Sigmoid colon (tissue), 7 donors: ENCODE results near the gene EXOC6B. TPM values are rescaled to one million over a fixed set of nuclear protein-coding genes. Genes with fewer than 3 reads are reported as not detected.

Experiments
- DNase-seq: peaks from one replicate; pipeline ENCODE4 v3.0.0-alpha.2; 2019
- H3K27ac ChIP-seq, 4 donors: fragments of 200-600 bp; sonication (generic); one replicate each; pipeline ENCODE4 v1.5.1; 2016 to 2019; ENCODE audit warnings: mild to moderate bottlenecking in 1 of 4
- H3K27me3 ChIP-seq, 3 donors: fragments of 200-600 bp; sonication (generic); one replicate each; pipeline ENCODE4 v1.5.1; 2019; ENCODE audit warnings: mild to moderate bottlenecking in 1 of 3
- H3K36me3 ChIP-seq, 4 donors: fragments of 200-600 bp; sonication (generic); one replicate each; pipeline ENCODE4 v1.5.1; 2016 to 2019
- H3K4me1 ChIP-seq, 4 donors: fragments of 200-600 bp; sonication (generic); one replicate each; pipeline ENCODE4 v1.5.1; 2017 to 2019
- H3K4me3 ChIP-seq, 4 donors: fragments of 200-600 bp; sonication (generic); one replicate each; pipeline ENCODE4 v1.5.1; 2017 to 2019; ENCODE audit warnings: mild to moderate bottlenecking in 2 of 4, moderate library complexity in 1 of 4
- H3K9me3 ChIP-seq, 4 donors: fragments of 200-600 bp in 3 of 4; sonication (generic) in 3 of 4; one replicate each; pipeline versions ENCODE4 v1.5.1 to v1.6.1; 2013 to 2019
- CTCF ChIP-seq, 4 experiments: fragments of 450-650 bp in 3 of 4; fragments of 200-600 bp in 1 of 4; IDR thresholded peaks; one replicate each; pipeline ENCODE4 v1.5.1; 2016 to 2019; ENCODE audit warnings: antibody characterized with exemption in 4 of 4, mild to moderate bottlenecking in 3 of 4, moderate library complexity in 2 of 4
- EP300 ChIP-seq, 4 donors: sonication (generic); formaldehyde crosslinking; IDR thresholded peaks; one replicate each; pipeline ENCODE4 v1.6.1; 2017; ENCODE audit warnings: antibody characterized with exemption in 4 of 4
- POLR2A ChIP-seq, 2 donors: fragments of 450-650 bp; IDR thresholded peaks; one replicate each; pipeline ENCODE4 v1.6.1; 2016; ENCODE audit warnings: antibody characterized with exemption in 2 of 2, mild to moderate bottlenecking in 2 of 2, moderate library complexity in 2 of 2
- POLR2AphosphoS5 ChIP-seq, 4 donors: sonication (generic); formaldehyde crosslinking; IDR thresholded peaks; one replicate each; pipeline ENCODE4 v1.6.1; 2017; ENCODE audit warnings: antibody characterized with exemption in 4 of 4
- WGBS, 2 donors: extraction: QIAGEN DNeasy Blood & Tissue Kit; methylation state at CpG; one replicate each; pipeline ENCODE4 v1.1.7; 2013; 5-methylcytosine and 5-hydroxymethylcytosine counted together
- intact Hi-C: fragments of 100-400 bp; cut with DNase I; formaldehyde crosslinking; loops from one replicate; pipeline ENCODE4 v1.15.1; 2023
- polyA plus RNA-seq, 3 donors: library from polyadenylated mRNA; stranded (reverse); fragments of 200-250 nt; gene quantifications; one replicate each; pipeline ENCODE4 v1.2.3, GENCODE V29; 2013
- total RNA-seq, 4 donors: library from RNA; depleted of rRNA; stranded (reverse); fragments of >200 nt; gene quantifications; one replicate each; pipeline ENCODE4 v1.1.0, GENCODE V29; 2016
- donor health status: healthy with polysubstance abuse.
- donor health status: Bipolar disorder and iron deficiency.
- donor health status: healthy.

The EXOC6B gene
- total and polyA plus RNA-seq, 7 donors = 5.0 to 46.1 (median 25.3) TPM

- peaks cover 0 to 3% (median 0%) of the 10 kb centered on the region in 3 donors for H3K27me3 ChIP-seq
- H3K27ac ChIP-seq = no peak overlapping the region
- 64 to 67% methylated on average over 2 of the region's 2 CpGs for WGBS, 2 donors
- intact Hi-C loops = no loop called here
- no peak for DNase-seq
- TF ChIP-seq POLR2A (IDR thresholded peaks at IDR 0.05) (no peak), POLR2AphosphoS5 (IDR thresholded peaks at IDR 0.05) (no peak), CTCF (IDR thresholded peaks at IDR 0.05) (no peak), EP300 (IDR thresholded peaks at IDR 0.05) (no peak)
- no peaks in the 10 kb centered on the region for H3K9me3 ChIP-seq
- no peaks in the 10 kb centered on the region for H3K4me1 ChIP-seq
- H3K4me3 ChIP-seq = no peak overlapping the region
- no peaks in the 10 kb centered on the region for H3K36me3 ChIP-seq
These were observed 17.5 kb upstream of the EXOC6B start for GRCh38 chr2:72843301-72843700.

- no peaks in the 10 kb centered on the region for H3K36me3 ChIP-seq
- TF ChIP-seq CTCF (IDR thresholded peaks at IDR 0.05) (no peak), EP300 (IDR thresholded peaks at IDR 0.05) (no peak), POLR2AphosphoS5 (IDR thresholded peaks at IDR 0.05) (no peak), POLR2A (IDR thresholded peaks at IDR 0.05) (no peak)
- no peak overlapping the region for H3K4me3 ChIP-seq
- H3K27me3 ChIP-seq = peaks cover 0 to 3% (median 0%) of the 10 kb centered on the region in 3 donors
- H3K4me1 ChIP-seq = no peaks in the 10 kb centered on the region
- no peaks in the 10 kb centered on the region for H3K9me3 ChIP-seq
- intact Hi-C loops = no loop called here
- H3K27ac ChIP-seq = no peak overlapping the region
- DNase-seq = no peak
- WGBS, 2 donors = 64 to 72% methylated on average over 3 of the region's 3 CpGs
These were observed 15.8 kb upstream of the EXOC6B start for GRCh38 chr2:72841462-72842125.

- H3K27ac ChIP-seq = no peak overlapping the region
- no peaks in the 10 kb centered on the region for H3K36me3 ChIP-seq
- H3K27me3 ChIP-seq = peaks cover 0 to 3% (median 0%) of the 10 kb centered on the region in 3 donors
- TF ChIP-seq POLR2A (IDR thresholded peaks at IDR 0.05) (no peak), POLR2AphosphoS5 (IDR thresholded peaks at IDR 0.05) (no peak), EP300 (IDR thresholded peaks at IDR 0.05) (no peak), CTCF (IDR thresholded peaks at IDR 0.05) (no peak)
- no peaks in the 10 kb centered on the region for H3K4me1 ChIP-seq
- 92 to 94% methylated on average over 2 of the region's 2 CpGs for WGBS, 2 donors
- no peak for DNase-seq
- intact Hi-C loops = no loop called here
- no peaks in the 10 kb centered on the region for H3K9me3 ChIP-seq
- no peak overlapping the region for H3K4me3 ChIP-seq
These were observed 14.2 kb upstream of the EXOC6B start for GRCh38 chr2:72840066-72840465.

- Histone ChIP-seq H3K4me1 (no peaks in the 10 kb centered on the region), H3K9me3 (no peaks in the 10 kb centered on the region), H3K27me3 (no peaks in the 10 kb centered on the region), H3K36me3 (no peaks in the 10 kb centered on the region), H3K27ac (no peak overlapping the region), H3K4me3 (no peak overlapping the region)
- intact Hi-C loops = no loop called here
- TF ChIP-seq POLR2A (IDR thresholded peaks at IDR 0.05) = no peak
- TF ChIP-seq POLR2AphosphoS5 (IDR thresholded peaks at IDR 0.05) = no peak
- no peak for TF ChIP-seq CTCF (IDR thresholded peaks at IDR 0.05)
- TF ChIP-seq EP300 (IDR thresholded peaks at IDR 0.05) = no peak
- WGBS, 2 donors = 74 to 81% methylated on average over 4 of the region's 4 CpGs
- DNase-seq = no peak
These were observed 11.3 kb upstream of the EXOC6B start for GRCh38 chr2:72837171-72837570.

GRCh38 chr2:72835403-72835802 is 9.6 kb upstream of the EXOC6B start:
- TF ChIP-seq POLR2AphosphoS5 (IDR thresholded peaks at IDR 0.05) (no peak), EP300 (IDR thresholded peaks at IDR 0.05) (no peak), POLR2A (IDR thresholded peaks at IDR 0.05) (no peak), CTCF (IDR thresholded peaks at IDR 0.05) (no peak)
- WGBS, 2 donors = 49 to 79% methylated on average over 1 of the region's 1 CpG
- DNase-seq = no peak
- H3K4me1 ChIP-seq = no peaks in the 10 kb centered on the region
- intact Hi-C loops = no loop called here
- no peaks in the 10 kb centered on the region for H3K9me3 ChIP-seq
- no peaks in the 10 kb centered on the region for H3K27me3 ChIP-seq
- H3K36me3 ChIP-seq = no peaks in the 10 kb centered on the region
- H3K4me3 ChIP-seq = no peak overlapping the region
- no peak overlapping the region for H3K27ac ChIP-seq
